Heart left ventricle (tissue), 16 donors: ENCODE results near the gene NINJ2. TPM values are rescaled to one million over a fixed set of nuclear protein-coding genes. Genes with fewer than 3 reads are reported as not detected.

Experiments used
- ATAC-seq, 4 donors: fragments of 200-7000 bp; cut with Tn5 transposase; one replicate each; pipeline ENCODE4 v1.9.1; 2020 to 2022; ENCODE audit warnings: moderate library complexity in 4 of 4, mild to moderate bottlenecking in 3 of 4, moderate number of reproducible peaks in 1 of 4
- DNase-seq, 5 donors: peaks; one replicate each; pipeline ENCODE4 v3.0.0-alpha.2; 2020
- H3K27ac ChIP-seq, 12 donors: fragments of 200-600 bp; sonication (generic) in 4 of 12; one replicate each; pipeline versions ENCODE4 v1.5.0 to v1.8.0; 2016 to 2022; ENCODE audit warnings: mild to moderate bottlenecking in 2 of 12
- H3K27me3 ChIP-seq, 9 donors: fragments of 200-600 bp; sonication (generic) in 2 of 9; one replicate each; pipeline versions ENCODE4 v1.5.1 to v1.8.0; 2016 to 2022; ENCODE audit warnings: mild to moderate bottlenecking in 3 of 9
- H3K36me3 ChIP-seq, 9 donors: fragments of 200-600 bp; sonication (generic) in 2 of 9; one replicate each; pipeline versions ENCODE4 v1.5.0 to v1.8.0; 2018 to 2022; ENCODE audit warnings: mild to moderate bottlenecking in 2 of 9
- H3K4me1 ChIP-seq, 12 donors: fragments of 200-600 bp; sonication (generic) in 4 of 12; one replicate each; pipeline versions ENCODE4 v1.5.0 to v1.8.0; 2016 to 2022; ENCODE audit warnings: mild to moderate bottlenecking in 3 of 12
- H3K4me3 ChIP-seq, 12 donors: fragments of 200-600 bp; sonication (generic) in 4 of 12; one replicate each; pipeline versions ENCODE4 v1.5.0 to v1.8.0; 2017 to 2022; ENCODE audit warnings: mild to moderate bottlenecking in 9 of 12, moderate library complexity in 4 of 12
- H3K9me3 ChIP-seq, 12 donors: fragments of 200-600 bp; sonication (generic) in 4 of 12; one replicate each; pipeline versions ENCODE4 v1.5.0 to v1.8.0; 2016 to 2022; ENCODE audit warnings: mild to moderate bottlenecking in 1 of 12
- POLR2A ChIP-seq, 2 donors: fragments of 450-650 bp; IDR thresholded peaks; one replicate each; pipeline ENCODE4 v1.6.1; 2017; ENCODE audit warnings: antibody characterized with exemption in 2 of 2, mild to moderate bottlenecking in 2 of 2, moderate library complexity in 2 of 2
- WGBS, 4 donors: extraction: QIAGEN DNeasy Blood & Tissue Kit in 2 of 4; methylation state at CpG; one replicate each; pipeline versions ENCODE4 v1.1.5 to v1.1.7; 2013 to 2018; 5-methylcytosine and 5-hydroxymethylcytosine counted together
- intact Hi-C, 10 donors: fragments of 100-400 bp; cut with DNase I; formaldehyde crosslinking; loops; one replicate each; pipeline versions ENCODE4 v1.11.1 to v1.14.2; 2022
- polyA plus RNA-seq, 2 donors: library from polyadenylated mRNA; stranded (reverse); fragments of 200-250 nt; gene quantifications; one replicate each; pipeline ENCODE4 v1.2.3, GENCODE V29; 2013
- total RNA-seq, 9 donors: library from RNA; depleted of rRNA in 2 of 9; stranded (reverse); fragments of >200 nt in 2 of 9; fragmentation: NEBNext Ultra II Directional in 3 of 9; extraction: Animal tissue kit (Norgen Biotek cat#: 25700) in 3 of 9; gene quantifications; one replicate each; pipeline versions ENCODE4 v1.1.0 to v1.2.4, GENCODE V29; 2016 to 2023
- TF ChIP-seq, protein P1 (sequence below), 12 donors: fragments of 200-600 bp; sonication (generic) in 4 of 12; IDR thresholded peaks; one replicate each; pipeline versions ENCODE4 v1.5.0 to v1.8.0; 2018 to 2022; ENCODE audit warnings: antibody characterized with exemption in 12 of 12, mild to moderate bottlenecking in 5 of 12
- donor health status: ischemic (EF 13 %, LVEDD 7.1; RV severe dilation, severe dysfunction).
- donor health status: healthy with polysubstance abuse.
- donor health status: DM: no; HTN: yes; CAD: no.
- donor health status: DM: no; HTN: no; CAD: no.
- donor health status: ischemic (EF 25% LVEDD 6.9; RV normal size, moderate dysfunction).
- donor health status: ischemic (EF 25% LVEDD 5.7; RV mildly dilated, moderate dysfunction).
- donor health status: healthy.
- donor health status: DM: yes; HTN: yes; CAD: no.
- donor health status: ischemic (EF 35%, LVEDD 5.7; RV mildly dilated, moderate dysfunction).
- donor health status: nonischemic (EF 11% LVEDD 7.7; RV severe dilation, severe dysfunction).
- donor health status: DM: yes; HTN: yes; CAD: no.
- donor health status: PGD.
- donor health status: ischemic (EF 29% LVEDD 5.4; RV normal size, mild dysfunction).
- donor health status: nonischemic (EF 23%, LVEDD 6.1; RV moderate dilation, normal function).

Gene NINJ2
- total and polyA plus RNA-seq, 11 donors = 2.8 to 15.0 (median 5.2) TPM

DNA sequence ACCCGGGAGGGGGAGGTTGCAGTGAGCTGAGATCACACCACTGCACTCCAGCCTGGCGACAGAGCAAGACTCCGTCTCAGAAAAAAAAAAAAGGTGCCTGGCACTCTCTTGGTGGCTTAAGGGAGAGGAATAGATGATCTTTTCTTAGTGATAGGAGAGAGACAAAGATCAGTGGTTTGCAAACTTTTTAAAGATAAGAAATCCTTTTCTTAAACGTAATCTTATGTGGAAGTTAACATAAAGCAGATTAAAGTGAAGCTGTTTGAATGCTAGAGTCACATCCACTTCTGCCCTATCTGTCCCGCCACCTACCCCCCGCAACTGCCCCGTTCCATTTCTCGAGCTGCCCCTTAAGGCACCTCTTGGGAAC, 6.3 kb upstream of the NINJ2 start:
- TF ChIP-seq POLR2A (IDR thresholded peaks at IDR 0.05) = no peak
- TF ChIP-seq, protein P1, sequence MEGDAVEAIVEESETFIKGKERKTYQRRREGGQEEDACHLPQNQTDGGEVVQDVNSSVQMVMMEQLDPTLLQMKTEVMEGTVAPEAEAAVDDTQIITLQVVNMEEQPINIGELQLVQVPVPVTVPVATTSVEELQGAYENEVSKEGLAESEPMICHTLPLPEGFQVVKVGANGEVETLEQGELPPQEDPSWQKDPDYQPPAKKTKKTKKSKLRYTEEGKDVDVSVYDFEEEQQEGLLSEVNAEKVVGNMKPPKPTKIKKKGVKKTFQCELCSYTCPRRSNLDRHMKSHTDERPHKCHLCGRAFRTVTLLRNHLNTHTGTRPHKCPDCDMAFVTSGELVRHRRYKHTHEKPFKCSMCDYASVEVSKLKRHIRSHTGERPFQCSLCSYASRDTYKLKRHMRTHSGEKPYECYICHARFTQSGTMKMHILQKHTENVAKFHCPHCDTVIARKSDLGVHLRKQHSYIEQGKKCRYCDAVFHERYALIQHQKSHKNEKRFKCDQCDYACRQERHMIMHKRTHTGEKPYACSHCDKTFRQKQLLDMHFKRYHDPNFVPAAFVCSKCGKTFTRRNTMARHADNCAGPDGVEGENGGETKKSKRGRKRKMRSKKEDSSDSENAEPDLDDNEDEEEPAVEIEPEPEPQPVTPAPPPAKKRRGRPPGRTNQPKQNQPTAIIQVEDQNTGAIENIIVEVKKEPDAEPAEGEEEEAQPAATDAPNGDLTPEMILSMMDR (IDR thresholded peaks at IDR 0.05) = no peak
- intact Hi-C loops = no loop called here
- ATAC-seq (no peak), DNase-seq (no peak)
- H3K9me3 ChIP-seq = no peaks in the 10 kb centered on the region
- peaks cover 0 to 28% (median 0%) of the 10 kb centered on the region in 12 donors for H3K4me1 ChIP-seq
- no peak overlapping the region for H3K27ac ChIP-seq
- H3K27me3 ChIP-seq = no peaks in the 10 kb centered on the region
- H3K36me3 ChIP-seq = no peaks in the 10 kb centered on the region
- WGBS, 4 donors = 81 to 94% (median 88%) methylated on average over 8 of the region's 8 CpGs
- no peak overlapping the region for H3K4me3 ChIP-seq

DNA sequence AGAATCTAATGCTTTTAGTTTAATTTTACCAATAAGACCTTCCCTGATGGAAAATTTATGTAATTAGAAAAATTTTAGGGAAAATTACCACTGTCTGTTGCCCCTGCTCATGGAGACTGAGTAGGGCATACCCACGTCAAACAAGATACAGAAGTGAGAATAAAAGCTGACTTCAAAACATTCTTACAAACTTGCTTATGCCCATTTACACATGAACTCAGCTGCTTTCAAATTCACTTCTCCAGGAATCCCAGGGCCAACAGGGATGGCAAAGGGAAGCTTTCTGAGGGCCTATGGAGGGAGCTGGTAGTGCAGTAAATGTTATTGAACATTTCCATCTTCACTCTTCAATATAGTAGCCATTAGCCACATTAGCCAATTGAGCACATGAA, 4.8 kb upstream of the NINJ2 start:
- Histone ChIP-seq H3K9me3 (no peaks in the 10 kb centered on the region), H3K36me3 (no peaks in the 10 kb centered on the region), H3K4me1 (peaks cover 0 to 30% (median 11%) of the 10 kb centered on the region in 12 donors), H3K27me3 (no peaks in the 10 kb centered on the region), H3K4me3 (no peak overlapping the region), H3K27ac (peak overlapping the region in 1 of 12 donors; percentile 13)
- DNase-seq (no peak), ATAC-seq (no peak)
- intact Hi-C loops = no loop called here
- WGBS, 4 donors = 84 to 98% (median 93%) methylated on average over 1 of the region's 1 CpG
- no peak for TF ChIP-seq POLR2A (IDR thresholded peaks at IDR 0.05)
- TF ChIP-seq, protein P1 (IDR thresholded peaks at IDR 0.05) = no peak

GRCh38 chr12:666766-667308, 3.6 kb upstream of the NINJ2 start:
- 82 to 87% (median 84%) methylated on average over 7 of the region's 7 CpGs for WGBS, 4 donors
- intact Hi-C loops = no loop called here
- Histone ChIP-seq H3K9me3 (no peaks in the 10 kb centered on the region), H3K27me3 (no peaks in the 10 kb centered on the region), H3K4me1 (peaks cover 0 to 43% (median 21%) of the 10 kb centered on the region in 12 donors), H3K27ac (peak overlapping the region in 1 of 12 donors; percentile 22), H3K4me3 (no peak overlapping the region), H3K36me3 (no peaks in the 10 kb centered on the region)
- ATAC-seq (no peak), DNase-seq (no peak)
- TF ChIP-seq, protein P1 (IDR thresholded peaks at IDR 0.05) = no peak
- no peak for TF ChIP-seq POLR2A (IDR thresholded peaks at IDR 0.05)

GRCh38 chr12:666066-666465, 2.8 kb upstream of the NINJ2 start:
- Histone ChIP-seq H3K27ac (no peak overlapping the region), H3K9me3 (no peaks in the 10 kb centered on the region), H3K36me3 (no peaks in the 10 kb centered on the region), H3K4me3 (no peak overlapping the region), H3K4me1 (peaks cover 0 to 48% (median 26%) of the 10 kb centered on the region in 12 donors), H3K27me3 (no peaks in the 10 kb centered on the region)
- TF ChIP-seq POLR2A (IDR thresholded peaks at IDR 0.05) = no peak
- TF ChIP-seq, protein P1 (IDR thresholded peaks at IDR 0.05) = no peak
- no peak for ATAC-seq
- DNase-seq = no peak
- intact Hi-C loops = no loop called here
- 62 to 87% (median 67%) methylated on average over 2 of the region's 2 CpGs for WGBS, 4 donors
